Ovary (tissue), 9 donors: ENCODE measurements around the gene PRKCE. TPM values are rescaled to one million over a fixed set of nuclear protein-coding genes. Genes with fewer than 3 reads are reported as not detected.

ENCODE experiments used
- DNase-seq, 5 donors: peaks; one replicate each; pipeline ENCODE4 v3.0.0-alpha.2; 2019 to 2020
- H3K27ac ChIP-seq, 2 donors: fragments of 200-600 bp; one replicate each; pipeline versions ENCODE4 v1.5.1 to v1.8.0; 2019 to 2022
- H3K27me3 ChIP-seq: fragments of 200-600 bp; one replicate; pipeline ENCODE4 v1.8.0; 2022
- H3K36me3 ChIP-seq: fragments of 200-600 bp; sonication (generic); one replicate; pipeline ENCODE4 v1.5.1; 2019
- H3K4me1 ChIP-seq: one replicate; pipeline ENCODE4 v1.8.1; 2013; ENCODE audit warnings: mild to moderate bottlenecking, moderate library complexity; ENCODE audit not compliant: insufficient read depth
- H3K4me3 ChIP-seq: fragments of 200-600 bp; sonication (generic); one replicate; pipeline ENCODE4 v1.5.1; 2017
- H3K9me3 ChIP-seq, 2 donors: fragments of 200-600 bp in 1 of 2; sonication (generic) in 1 of 2; one replicate each; pipeline versions ENCODE4 v1.5.1 to v1.8.1; 2013 to 2019; ENCODE audit warnings: mild to moderate bottlenecking in 1 of 2, moderate library complexity in 1 of 2
- CTCF ChIP-seq, 3 donors: fragments of 450-650 bp in 2 of 3; fragments of 200-600 bp in 1 of 3; IDR thresholded peaks; one replicate each; pipeline versions ENCODE4 v1.5.1 to v1.8.0; 2016 to 2022; ENCODE audit warnings: antibody characterized with exemption in 3 of 3, mild to moderate bottlenecking in 1 of 3
- EP300 ChIP-seq: sonication (generic); formaldehyde crosslinking; IDR thresholded peaks from one replicate; pipeline ENCODE4 v1.6.1; 2017; ENCODE audit warnings: antibody characterized with exemption
- POLR2A ChIP-seq: fragments of 450-650 bp; IDR thresholded peaks from one replicate; pipeline ENCODE4 v1.6.1; 2017; ENCODE audit warnings: antibody characterized with exemption, mild to moderate bottlenecking, moderate library complexity
- WGBS, 3 donors: extraction: QIAGEN DNeasy Blood & Tissue Kit in 1 of 3; methylation state at CpG; one replicate each; pipeline versions ENCODE4 v1.1.5 to v1.1.7; 2013 to 2017; 5-methylcytosine and 5-hydroxymethylcytosine counted together
- intact Hi-C, 4 donors: fragments of 100-400 bp; cut with DNase I; formaldehyde crosslinking; loops; one replicate each; pipeline versions ENCODE4 v1.11.0 to v1.15.1; 2022 to 2023
- polyA plus RNA-seq, 2 donors: library from polyadenylated mRNA; stranded (reverse); fragments of 200-250 nt in 1 of 2; fragments of 350-450 nt in 1 of 2; fragmentation: Illumina TruSeq in 1 of 2; extraction: RNeasy Lipid Tissue Mini Kit (QIAGEN cat#74804) in 1 of 2; gene quantifications; one replicate each; pipeline ENCODE4 v1.2.3, GENCODE V29; 2013 to 2014
- total RNA-seq, 7 donors: library from RNA; depleted of rRNA in 2 of 7; stranded (reverse); fragments of >200 nt in 2 of 7; fragmentation: NEBNext Ultra II Directional in 3 of 7; extraction: Animal tissue kit (Norgen Biotek cat#: 25700) in 3 of 7; gene quantifications; one replicate each; pipeline versions ENCODE4 v1.1.0 to v1.2.4, GENCODE V29; 2016 to 2023
- donor health status: DM: no; HTN: no; CAD: no; lungs with moderate emphysema.
- donor health status: DM: no; HTN: no; CAD: no.
- donor health status: Bipolar disorder and iron deficiency.
- donor health status: DM: yes; HTN: yes; CAD: no.
- donor health status: DM: no; HTN: no; CAD: no.
- donor health status: DM: yes; HTN: yes; CAD: no.

Gene PRKCE
- total and polyA plus RNA-seq, 9 donors = 3.1 to 22.8 (median 12.8) TPM

DNA sequence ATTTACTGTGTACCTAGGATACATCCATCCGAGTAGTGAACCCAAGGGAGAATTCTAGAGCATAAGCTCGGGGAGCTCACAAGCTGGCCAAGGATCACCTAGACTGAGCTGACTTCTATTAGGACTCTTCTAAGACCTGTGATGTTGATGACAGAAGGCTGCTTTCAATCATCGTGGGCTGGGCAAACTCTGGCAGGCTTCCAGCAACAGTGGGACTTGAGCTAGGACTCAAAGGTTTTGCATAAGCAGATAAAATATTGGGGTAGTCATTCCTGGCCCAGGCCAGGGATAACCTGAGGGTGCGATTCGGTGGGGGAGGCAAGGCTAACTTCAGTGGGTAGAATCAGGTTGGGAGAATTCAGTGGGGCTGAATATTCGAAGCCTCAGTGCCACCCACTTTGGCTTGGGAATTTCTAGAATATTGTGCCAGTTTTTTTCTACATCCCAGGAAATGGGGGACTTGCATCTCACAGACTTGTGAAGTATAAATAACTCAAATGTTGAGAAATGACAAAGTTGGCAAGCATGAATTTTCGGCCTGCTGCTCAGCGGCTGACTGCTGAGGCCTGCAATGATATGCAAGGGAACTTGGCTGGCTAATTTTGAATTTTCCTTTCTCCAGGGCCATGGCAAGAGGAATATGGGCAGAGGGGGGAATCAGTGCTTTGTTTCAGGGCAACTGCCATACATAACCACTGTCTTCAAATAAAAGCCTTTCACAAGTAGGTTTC, 274.3 kb downstream of the PRKCE start:
- intact Hi-C loops = loop anchor here in 1 of 4 donors (10.0 kb wide), 1 partner anchor 141 kb away; no protein-coding TSS in a partner anchor
- DNase-seq = no peak
- Histone ChIP-seq H3K36me3 (no peaks in the 10 kb centered on the region), H3K4me3 (no peak overlapping the region), H3K9me3 (no peaks in the 10 kb centered on the region), H3K27ac (no peak overlapping the region), H3K4me1 (no peaks in the 10 kb centered on the region), H3K27me3 (no peaks in the 10 kb centered on the region)
- no peak for TF ChIP-seq POLR2A
- TF ChIP-seq CTCF (IDR thresholded peaks at IDR 0.05) = no peak
- no peak for TF ChIP-seq EP300
- WGBS, 3 donors = 82 to 84% (median 82%) methylated on average over 8 of the region's 8 CpGs

GRCh38 chr2:45928946-45929345, 277.5 kb downstream of the PRKCE start:
- TF ChIP-seq EP300 = no peak
- TF ChIP-seq POLR2A = no peak
- TF ChIP-seq CTCF (IDR thresholded peaks at IDR 0.05) = no peak
- H3K9me3 ChIP-seq = no peaks in the 10 kb centered on the region
- no peaks in the 10 kb centered on the region for H3K36me3 ChIP-seq
- H3K27me3 ChIP-seq = no peaks in the 10 kb centered on the region
- intact Hi-C loops = loop anchor here in 1 of 4 donors (10.0 kb wide), 1 partner anchor 144 kb away; no protein-coding TSS in a partner anchor
- H3K4me3 ChIP-seq = no peak overlapping the region
- H3K27ac ChIP-seq = no peak overlapping the region
- no peak for DNase-seq
- H3K4me1 ChIP-seq = no peaks in the 10 kb centered on the region
- WGBS, 3 donors = 84 to 91% (median 88%) methylated on average over 10 of the region's 10 CpGs

- Histone ChIP-seq H3K4me3 (no peak overlapping the region), H3K4me1 (no peaks in the 10 kb centered on the region), H3K9me3 (no peaks in the 10 kb centered on the region), H3K27me3 (no peaks in the 10 kb centered on the region), H3K27ac (no peak overlapping the region), H3K36me3 (no peaks in the 10 kb centered on the region)
- DNase-seq = no peak
- intact Hi-C loops = loop anchor here in 3 of 4 donors (10.0 kb wide), 3 partner anchors 45 to 155 kb away; no protein-coding TSS in a partner anchor
- no peak for TF ChIP-seq POLR2A
- no peak for TF ChIP-seq CTCF (IDR thresholded peaks at IDR 0.05)
- TF ChIP-seq EP300 = no peak
- WGBS, 3 donors = 92 to 97% (median 95%) methylated on average over 6 of the region's 6 CpGs
Measured at GRCh38 chr2:45929674-45930395, 278.4 kb downstream of the PRKCE start.

- Histone ChIP-seq H3K27ac (no peak overlapping the region), H3K4me1 (no peaks in the 10 kb centered on the region), H3K27me3 (no peaks in the 10 kb centered on the region), H3K9me3 (no peaks in the 10 kb centered on the region), H3K36me3 (no peaks in the 10 kb centered on the region), H3K4me3 (no peak overlapping the region)
- no peak for DNase-seq
- TF ChIP-seq EP300 = no peak
- 60 to 89% (median 79%) methylated on average over 1 of the region's 1 CpG for WGBS, 3 donors
- intact Hi-C loops = loop anchor here in 2 of 4 donors (10.0 kb wide), 2 partner anchors 46 to 156 kb away; no protein-coding TSS in a partner anchor
Measured at GRCh38 chr2:45930396-45930792, 278.9 kb downstream of the PRKCE start.
